Raji (cell line): ENCODE data around the gene AP2M1.

Source experiments
- POLR2A ChIP-seq: IDR thresholded peaks from 2 replicates; pipeline ENCODE4 v1.6.1; 2011; ENCODE audit warnings: low read depth, low read length, control low read depth; ENCODE audit not compliant: insufficient read depth

The AP2M1 gene

GRCh38 chr3:184172681-184173373 lies 1.8 kb upstream of the AP2M1 start:
- no peak for TF ChIP-seq POLR2A

DNA sequence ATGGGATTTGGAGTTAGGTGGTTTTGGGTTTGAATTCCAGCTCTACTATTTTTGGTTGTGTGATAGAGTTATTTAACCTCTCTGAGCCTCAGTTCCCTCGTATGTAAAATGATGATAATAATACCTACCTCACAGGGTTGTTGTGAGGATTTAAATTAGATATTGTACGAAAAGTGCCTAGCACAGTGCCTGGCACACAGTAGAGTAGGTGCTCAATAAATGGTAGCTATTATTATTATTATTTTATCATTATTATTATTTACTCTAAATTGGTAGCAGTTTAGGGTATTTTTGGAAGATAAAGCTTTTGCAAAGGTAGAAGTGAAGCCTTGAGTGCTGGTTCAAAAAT lies 1.3 kb upstream of the AP2M1 start:
- no peak for TF ChIP-seq POLR2A

- TF ChIP-seq POLR2A: no peak
These were observed 390 bp upstream of the AP2M1 start for GRCh38 chr3:184174284-184174645.

- TF ChIP-seq POLR2A: no peak
These were observed 851 bp downstream of the AP2M1 start for GRCh38 chr3:184175506-184175905.

DNA sequence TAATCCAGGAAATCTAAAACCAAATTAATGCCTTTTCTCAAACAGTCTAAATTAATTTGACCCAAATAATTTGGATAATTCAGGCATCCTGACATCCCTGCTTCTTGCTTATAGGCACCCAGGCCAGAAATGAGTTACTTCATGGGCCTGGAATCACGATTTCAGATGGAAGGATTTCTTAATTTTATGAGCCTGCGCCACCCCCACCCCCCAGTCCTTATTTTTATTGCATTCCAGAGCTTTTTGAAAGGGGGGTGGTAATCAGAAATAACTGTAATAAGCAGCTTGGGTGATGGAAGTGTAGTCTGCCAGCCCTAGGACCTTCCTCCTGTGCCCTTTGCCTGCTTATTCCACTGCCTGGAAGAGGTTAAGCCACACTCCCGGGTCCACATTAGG lies 1.3 kb downstream of the AP2M1 start:
- TF ChIP-seq POLR2A: no peak

DNA sequence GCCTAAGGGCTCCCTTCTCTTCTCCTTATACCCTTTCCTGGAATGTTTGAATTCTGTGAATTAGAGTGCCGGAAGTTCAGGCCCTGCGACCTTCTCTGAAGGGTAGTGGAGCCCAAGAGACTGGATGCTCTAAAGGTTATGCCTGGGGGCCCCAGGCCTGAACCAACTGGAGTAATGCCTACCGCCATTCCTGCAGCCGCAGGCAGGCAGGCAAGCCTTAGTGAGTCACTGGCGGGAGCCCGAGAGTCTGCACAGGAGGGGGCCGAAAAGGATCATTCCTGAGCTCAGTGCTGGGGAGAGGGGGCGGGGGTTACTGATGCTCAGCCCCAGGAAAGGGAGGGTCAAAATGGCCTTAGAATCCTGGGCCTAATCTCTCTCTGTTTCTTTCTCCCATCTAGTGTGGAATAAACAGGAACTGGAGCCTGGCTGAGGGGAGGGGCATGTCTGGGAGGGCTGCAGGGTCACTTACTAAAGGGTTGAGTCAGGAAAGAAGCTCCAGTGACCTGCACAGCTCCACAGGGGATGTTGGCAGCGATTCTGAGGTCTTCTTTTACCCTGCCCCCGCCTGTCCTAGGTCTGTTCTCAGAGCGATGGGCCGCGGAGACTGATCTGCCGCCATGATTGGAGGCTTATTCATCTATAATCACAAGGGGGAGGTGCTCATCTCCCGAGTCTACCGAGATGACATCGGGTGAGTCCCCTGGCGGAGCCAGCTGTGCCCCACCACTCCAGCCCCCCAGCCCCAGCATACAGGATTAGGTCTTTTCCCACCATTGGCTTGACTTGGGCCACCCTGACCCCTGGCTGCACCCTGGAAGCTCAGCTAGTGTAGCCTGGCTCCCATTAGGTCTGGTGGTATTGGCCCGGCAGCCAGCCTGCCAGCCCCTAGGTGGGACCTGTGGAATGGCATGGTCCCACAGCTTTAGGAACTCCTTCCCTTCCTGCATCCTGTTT lies 2.0 kb downstream of the AP2M1 start:
- no peak for TF ChIP-seq POLR2A

- no peak for TF ChIP-seq POLR2A
These were observed 2.7 kb downstream of the AP2M1 start for GRCh38 chr3:184177331-184177731.

- TF ChIP-seq POLR2A: no peak
These were observed 3.2 kb downstream of the AP2M1 start for GRCh38 chr3:184177767-184178306.

DNA sequence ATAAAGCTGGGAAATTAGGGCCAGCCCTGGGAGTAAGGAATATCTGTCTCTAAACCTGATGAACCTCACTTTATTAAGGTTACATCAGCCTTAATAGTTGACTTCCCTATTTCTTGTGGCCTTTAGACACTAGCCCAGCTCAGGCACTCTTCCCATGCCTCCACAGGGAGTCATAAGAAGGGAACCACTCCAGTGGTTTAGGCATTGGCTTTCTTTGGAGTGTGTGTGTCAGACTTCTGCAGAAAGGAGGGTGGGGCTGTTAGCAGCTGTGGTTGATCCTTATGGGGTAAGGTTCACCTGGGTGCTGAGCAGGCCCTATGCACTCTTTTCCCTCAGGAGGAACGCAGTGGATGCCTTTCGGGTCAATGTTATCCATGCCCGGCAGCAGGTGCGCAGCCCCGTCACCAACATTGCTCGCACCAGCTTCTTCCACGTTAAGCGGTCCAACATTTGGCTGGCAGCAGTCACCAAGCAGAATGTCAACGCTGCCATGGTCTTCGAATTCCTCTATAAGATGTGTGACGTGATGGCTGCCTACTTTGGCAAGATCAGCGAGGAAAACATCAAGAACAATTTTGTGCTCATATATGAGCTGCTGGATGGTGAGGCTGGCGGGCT lies 4.0 kb downstream of the AP2M1 start:
- TF ChIP-seq POLR2A: no peak

GRCh38 chr3:184180165-184180564 lies 5.5 kb downstream of the AP2M1 start:
- no peak for TF ChIP-seq POLR2A

DNA sequence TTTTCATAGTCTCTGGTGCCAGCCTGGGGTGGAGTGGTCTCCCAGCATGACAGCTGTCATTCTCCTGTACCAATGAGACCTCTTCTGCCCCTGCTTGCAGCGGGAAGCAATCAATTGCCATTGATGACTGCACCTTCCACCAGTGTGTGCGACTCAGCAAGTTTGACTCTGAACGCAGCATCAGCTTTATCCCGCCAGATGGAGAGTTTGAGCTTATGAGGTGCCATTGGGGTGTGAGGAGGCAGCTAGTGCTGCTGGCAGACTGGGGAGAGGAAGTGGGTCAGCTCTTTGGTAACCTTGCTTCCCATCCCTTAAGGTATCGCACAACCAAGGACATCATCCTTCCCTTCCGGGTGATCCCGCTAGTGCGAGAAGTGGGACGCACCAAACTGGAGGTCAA lies 6.9 kb downstream of the AP2M1 start:
- no peak for TF ChIP-seq POLR2A

GRCh38 chr3:184183679-184184078 lies 9.0 kb downstream of the AP2M1 start:
- TF ChIP-seq POLR2A: no peak

- TF ChIP-seq POLR2A: no peak
These were observed 10.0 kb downstream of the AP2M1 start for GRCh38 chr3:184184546-184185230.

- TF ChIP-seq POLR2A: peak; percentile 83
These were observed 11.0 kb downstream of the AP2M1 start for GRCh38 chr3:184185461-184186183.

DNA sequence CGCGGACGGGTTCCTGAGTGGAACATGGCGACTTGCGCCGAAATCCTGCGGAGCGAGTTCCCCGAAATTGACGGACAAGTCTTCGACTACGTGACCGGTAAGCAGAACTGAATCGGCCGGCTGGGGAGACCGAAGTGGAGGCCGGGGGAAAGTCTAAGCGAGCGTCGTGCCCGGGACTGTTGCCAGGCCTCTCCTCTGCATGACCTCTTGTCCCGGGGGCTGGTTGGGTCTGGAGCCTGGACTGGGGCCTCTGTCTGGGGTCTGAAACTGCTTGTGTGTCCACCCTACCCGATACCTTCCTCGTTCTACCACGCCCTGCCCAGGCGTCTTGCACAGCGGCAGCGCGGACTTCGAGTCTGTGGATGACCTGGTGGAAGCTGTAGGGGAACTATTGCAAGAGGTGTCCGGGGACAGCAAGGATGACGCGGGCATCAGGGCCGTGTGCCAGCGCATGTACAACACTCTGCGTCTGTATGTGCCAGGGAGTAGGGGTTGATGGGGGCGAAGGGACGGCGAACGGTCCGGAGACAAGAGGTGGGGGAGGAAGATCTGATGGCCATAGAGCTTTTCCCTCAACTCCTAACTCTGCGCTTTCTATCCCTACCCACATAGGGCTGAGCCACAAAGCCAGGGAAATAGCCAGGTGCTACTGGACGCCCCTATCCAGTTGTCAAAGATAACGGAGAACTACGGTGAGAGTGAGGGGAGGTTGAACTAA lies 11.7 kb downstream of the AP2M1 start, which contains the start of gene ABCF3:
Gene ABCF3 (plus strand): TSS at position 16 of the 718 bp plus-strand sequence. CDS start 9 bp downstream, at position 25.
- peak; percentile 83 for TF ChIP-seq POLR2A
